K562 (cell line): Measurements from ENCODE around the gene NDUFV2. TPM values are rescaled to one million over a fixed set of nuclear protein-coding genes. Genes with fewer than 3 reads are reported as not detected.

Experiments used
- CUX1 ChIP-seq: fragments of 200-800 bp; sonication (Bioruptor generic); IDR thresholded peaks from 2 replicates; pipeline ENCODE4 v1.6.1; 2016; ENCODE audit warnings: missing genetic modification characterization, missing compliant biosample characterization
- ELK1 ChIP-seq: sonication (generic); formaldehyde crosslinking; IDR thresholded peaks from 2 replicates; pipeline ENCODE4 v1.8.1; 2022; ENCODE audit warnings: missing genetic modification reagents
- HSF4 ChIP-seq: fragments of 250-450 bp; sonication (Bioruptor Pico); IDR thresholded peaks from 2 replicates; pipeline ENCODE4 v2.1.2; 2022; ENCODE audit warnings: mild to moderate bottlenecking, moderate library complexity, borderline replicate concordance
- L3MBTL2 ChIP-seq: fragments of 450-650 bp; IDR thresholded peaks from 2 replicates; pipeline ENCODE4 v1.6.1; 2016; ENCODE audit warnings: mild to moderate bottlenecking, moderate library complexity
- LCOR ChIP-seq: sonication (generic); formaldehyde crosslinking; IDR thresholded peaks from 2 replicates; pipeline ENCODE4 v1.8.0; 2022; ENCODE audit warnings: mild to moderate bottlenecking, missing genetic modification reagents
- SP1 ChIP-seq: sonication (generic); formaldehyde crosslinking; IDR thresholded peaks from 2 replicates; pipeline ENCODE4 v1.8.1; 2022; ENCODE audit warnings: mild to moderate bottlenecking, missing genetic modification reagents
- SP2 ChIP-seq: IDR thresholded peaks from 2 replicates; pipeline ENCODE4 v1.6.1; 2011; ENCODE audit warnings: mild to moderate bottlenecking, low read depth, low read length, moderate library complexity; ENCODE audit not compliant: poor library complexity, severe bottlenecking; ENCODE audit errors: extremely low read depth
- U2AF1 ChIP-seq: fragments of 200-400 bp; formaldehyde crosslinking; optimal IDR thresholded peaks from 2 replicates; pipeline ENCODE3; 2017; ENCODE audit warnings: mild to moderate bottlenecking, low read depth, low read length, moderate library complexity
- XRCC3 ChIP-seq: fragments of 450-650 bp; IDR thresholded peaks from 2 replicates; pipeline ENCODE4 v1.6.1; 2017; ENCODE audit warnings: mild to moderate bottlenecking, moderate library complexity
- ZNF449 ChIP-seq: fragments of 250-450 bp; sonication (Bioruptor Pico); IDR thresholded peaks from 2 replicates; pipeline ENCODE4 v1.8.0; 2022; ENCODE audit warnings: moderate library complexity, mild to moderate bottlenecking, inconsistent platforms
- ZNF609 ChIP-seq: sonication (generic); formaldehyde crosslinking; IDR thresholded peaks from 2 replicates; pipeline ENCODE4 v1.8.1; 2023; ENCODE audit warnings: missing genetic modification reagents, mild to moderate bottlenecking, borderline replicate concordance
- polyA plus RNA-seq, 8 experiments: library from polyadenylated mRNA; depleted of rRNA in 4 of 8; stranded (reverse) in 5 of 8; unstranded in 3 of 8; fragments of >200 nt; fragmentation: Nextera tagmentation in 2 of 8; fragmentation: Illumina TruSeq in 1 of 8; extraction: Ambion mirVana in 2 of 8; extraction: Trizol in 1 of 8; gene quantifications; 2 replicates each; pipeline versions ENCODE4 v1.2.1 to v1.2.3, GENCODE V29; 2011 to 2014; ENCODE audit warnings: inconsistent platforms in 1 of 8, missing spikeins in 1 of 8
- total RNA-seq, 7 experiments: library from RNA; depleted of rRNA in 6 of 7; stranded (reverse); fragments of >200 nt in 6 of 7; fragmentation: Illumina TruSeq in 2 of 7; extraction: Trizol in 2 of 7; gene quantifications; 2 replicates each; pipeline versions ENCODE4 v1.2.1 to v1.2.3, GENCODE V29; 2011 to 2021; ENCODE audit warnings: low replicate concordance in 1 of 7

NDUFV2 gene
- total and polyA plus RNA-seq, 9 of the 15 experiments (the other 6 are each of a cell fraction or from before 2014, with no cell fraction given), result 213 to 550 (median 384) TPM

GRCh38 chr18:9172506-9173127, 70.1 kb downstream of the NDUFV2 start (continued):
- TF ChIP-seq LCOR (CRISPR knock-in tag) (no peak), XRCC3 (no peak), ZNF609 (no peak), ZNF449 (no peak), ELK1 (CRISPR knock-in tag) (no peak), L3MBTL2 (peak; percentile 51), U2AF1 (no peak), SP1 (no peak), HSF4 (CRISPR knock-in tag) (no peak), CUX1 (no peak), SP2 (no peak)
